Ascending aorta (tissue), 2 donors: ENCODE results near the gene HS3ST3B1. TPM values are rescaled to one million over a fixed set of nuclear protein-coding genes. Genes with fewer than 3 reads are reported as not detected.

Experiments used
- DNase-seq, 2 donors: peaks; one replicate each; pipeline ENCODE4 v3.0.0-alpha.2; 2019; ENCODE audit warnings: low spot score in 2 of 2
- H3K27ac ChIP-seq, 2 donors: fragments of 200-600 bp; sonication (generic); one replicate each; pipeline ENCODE4 v1.5.1; 2016 to 2017; ENCODE audit warnings: mild to moderate bottlenecking in 1 of 2
- H3K27me3 ChIP-seq: fragments of 200-600 bp; sonication (generic); one replicate; pipeline ENCODE4 v1.5.1; 2017
- H3K36me3 ChIP-seq, 2 donors: fragments of 200-600 bp; sonication (generic); one replicate each; pipeline ENCODE4 v1.5.1; 2016
- H3K4me1 ChIP-seq, 2 donors: fragments of 200-600 bp; sonication (generic); one replicate each; pipeline ENCODE4 v1.5.1; 2016 to 2017; ENCODE audit warnings: mild to moderate bottlenecking in 1 of 2
- H3K4me3 ChIP-seq, 2 donors: fragments of 200-600 bp; sonication (generic); one replicate each; pipeline ENCODE4 v1.5.1; 2016 to 2017; ENCODE audit warnings: mild to moderate bottlenecking in 1 of 2
- H3K9me3 ChIP-seq, 2 donors: fragments of 200-600 bp; sonication (generic); one replicate each; pipeline ENCODE4 v1.5.1; 2016
- intact Hi-C: fragments of 100-400 bp; cut with DNase I; formaldehyde crosslinking; loops from one replicate; pipeline ENCODE4 v1.15.1; 2023
- total RNA-seq: library from RNA; depleted of rRNA; stranded (reverse); fragments of >200 nt; gene quantifications from one replicate; pipeline ENCODE4 v1.1.0, GENCODE V29; 2016
- TF ChIP-seq, protein P1 (sequence below), 3 experiments: fragments of 200-600 bp in 2 of 3; fragments of 450-650 bp in 1 of 3; sonication (generic) in 2 of 3; IDR thresholded peaks; one replicate each; pipeline ENCODE4 v1.5.1; 2016 to 2019; ENCODE audit warnings: antibody characterized with exemption in 3 of 3, mild to moderate bottlenecking in 1 of 3, moderate library complexity in 1 of 3

The HS3ST3B1 gene
- total RNA-seq, 1 donor from 2014 or later, result 14.6 TPM

DNA sequence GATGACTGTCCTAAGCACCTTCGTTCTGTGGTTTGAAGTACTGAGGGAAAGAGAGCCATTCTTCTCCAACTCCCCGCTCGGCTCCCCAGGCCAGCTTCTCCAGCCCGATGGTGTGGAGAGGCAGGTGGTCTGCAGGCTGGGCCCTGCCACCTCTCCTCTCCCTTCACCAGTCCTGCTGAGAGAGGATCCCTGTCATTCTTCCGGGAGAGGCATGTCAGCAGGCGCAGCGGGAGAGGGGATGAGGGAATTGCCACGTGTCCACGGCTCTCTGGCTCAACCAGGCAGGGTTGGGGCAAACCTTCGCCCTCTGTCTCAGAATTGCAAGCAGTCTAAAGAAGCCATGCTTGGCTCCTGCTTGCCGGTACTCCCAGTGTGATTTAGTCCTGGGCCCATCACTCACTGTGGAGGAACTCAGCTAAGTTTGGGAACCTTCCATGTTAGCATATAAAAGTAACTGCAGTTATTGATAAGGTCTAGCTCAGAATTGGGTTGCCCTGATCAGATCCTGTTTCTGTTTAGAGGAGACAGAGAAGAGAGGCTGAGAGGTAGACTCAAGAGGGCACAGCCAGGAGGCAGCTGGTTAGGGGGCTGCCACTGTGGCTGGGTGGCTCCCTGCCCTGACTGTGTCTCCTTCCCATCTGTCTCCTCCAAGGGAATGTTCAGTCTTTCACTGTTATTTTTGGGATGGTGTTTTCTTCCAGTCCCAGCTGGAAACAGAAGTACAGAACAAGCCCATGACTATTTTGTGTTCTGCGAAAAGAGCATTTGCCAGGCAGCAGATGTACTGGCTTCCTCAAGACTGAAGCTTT is 17.4 kb downstream of the HS3ST3B1 start:
- Histone ChIP-seq H3K4me1 (no peaks in the 10 kb centered on the region), H3K27me3 (no peaks in the 10 kb centered on the region), H3K27ac (no peak overlapping the region), H3K4me3 (no peak overlapping the region), H3K9me3 (no peaks in the 10 kb centered on the region), H3K36me3 (no peaks in the 10 kb centered on the region)
- no peak for DNase-seq
- TF ChIP-seq, protein P1, sequence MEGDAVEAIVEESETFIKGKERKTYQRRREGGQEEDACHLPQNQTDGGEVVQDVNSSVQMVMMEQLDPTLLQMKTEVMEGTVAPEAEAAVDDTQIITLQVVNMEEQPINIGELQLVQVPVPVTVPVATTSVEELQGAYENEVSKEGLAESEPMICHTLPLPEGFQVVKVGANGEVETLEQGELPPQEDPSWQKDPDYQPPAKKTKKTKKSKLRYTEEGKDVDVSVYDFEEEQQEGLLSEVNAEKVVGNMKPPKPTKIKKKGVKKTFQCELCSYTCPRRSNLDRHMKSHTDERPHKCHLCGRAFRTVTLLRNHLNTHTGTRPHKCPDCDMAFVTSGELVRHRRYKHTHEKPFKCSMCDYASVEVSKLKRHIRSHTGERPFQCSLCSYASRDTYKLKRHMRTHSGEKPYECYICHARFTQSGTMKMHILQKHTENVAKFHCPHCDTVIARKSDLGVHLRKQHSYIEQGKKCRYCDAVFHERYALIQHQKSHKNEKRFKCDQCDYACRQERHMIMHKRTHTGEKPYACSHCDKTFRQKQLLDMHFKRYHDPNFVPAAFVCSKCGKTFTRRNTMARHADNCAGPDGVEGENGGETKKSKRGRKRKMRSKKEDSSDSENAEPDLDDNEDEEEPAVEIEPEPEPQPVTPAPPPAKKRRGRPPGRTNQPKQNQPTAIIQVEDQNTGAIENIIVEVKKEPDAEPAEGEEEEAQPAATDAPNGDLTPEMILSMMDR (IDR thresholded peaks at IDR 0.05), result no peak
- intact Hi-C loops, result no loop called here

GRCh38 chr17:14318918-14319205 is 18.0 kb downstream of the HS3ST3B1 start:
- no peak for DNase-seq
- Histone ChIP-seq H3K4me1 (no peaks in the 10 kb centered on the region), H3K4me3 (no peak overlapping the region), H3K27me3 (no peaks in the 10 kb centered on the region), H3K27ac (no peak overlapping the region), H3K36me3 (no peaks in the 10 kb centered on the region), H3K9me3 (no peaks in the 10 kb centered on the region)
- intact Hi-C loops, result no loop called here
- TF ChIP-seq, protein P1 (IDR thresholded peaks at IDR 0.05), result no peak

GRCh38 chr17:14320098-14320497 is 19.2 kb downstream of the HS3ST3B1 start:
- intact Hi-C loops, result no loop called here
- DNase-seq, result no peak
- no peaks in the 10 kb centered on the region for H3K4me1 ChIP-seq
- H3K9me3 ChIP-seq, result no peaks in the 10 kb centered on the region
- no peaks in the 10 kb centered on the region for H3K36me3 ChIP-seq
- H3K27me3 ChIP-seq, result no peaks in the 10 kb centered on the region
- no peak overlapping the region for H3K27ac ChIP-seq
- no peak overlapping the region for H3K4me3 ChIP-seq
- TF ChIP-seq, protein P1 (IDR thresholded peaks at IDR 0.05), result no peak

- Histone ChIP-seq H3K4me1 (no peaks in the 10 kb centered on the region), H3K27ac (no peak overlapping the region), H3K4me3 (no peak overlapping the region), H3K27me3 (no peaks in the 10 kb centered on the region), H3K9me3 (no peaks in the 10 kb centered on the region), H3K36me3 (no peaks in the 10 kb centered on the region)
- DNase-seq, result no peak
- intact Hi-C loops, result no loop called here
- TF ChIP-seq, protein P1 (IDR thresholded peaks at IDR 0.05), result no peak
Observed at GRCh38 chr17:14320734-14321475, 20.0 kb downstream of the HS3ST3B1 start.

DNA sequence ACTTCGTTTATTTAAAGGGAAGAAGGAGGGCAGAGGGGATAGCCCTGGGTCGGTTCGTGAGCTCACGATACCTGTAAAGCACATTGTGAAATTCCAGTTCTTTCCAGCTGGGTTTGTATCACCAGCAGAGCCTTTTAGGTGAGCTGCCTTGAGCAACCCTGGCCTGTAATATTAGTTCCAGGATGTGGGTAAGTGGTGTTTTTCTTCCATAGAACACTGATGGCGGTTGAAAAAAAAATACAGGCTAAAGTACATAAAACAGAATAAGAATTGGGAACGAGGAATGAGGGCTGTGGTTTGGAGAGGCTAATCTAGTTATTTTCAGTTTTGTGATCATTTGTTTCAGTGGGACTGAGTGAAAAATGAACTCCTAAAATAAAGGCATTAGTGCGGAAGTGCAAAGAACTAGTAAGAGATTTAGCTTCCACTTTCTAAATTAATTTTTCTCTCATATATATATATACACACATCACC is 20.6 kb downstream of the HS3ST3B1 start:
- intact Hi-C loops, result no loop called here
- no peak for DNase-seq
- Histone ChIP-seq H3K4me1 (no peaks in the 10 kb centered on the region), H3K27ac (no peak overlapping the region), H3K27me3 (no peaks in the 10 kb centered on the region), H3K4me3 (no peak overlapping the region), H3K9me3 (no peaks in the 10 kb centered on the region), H3K36me3 (no peaks in the 10 kb centered on the region)
- TF ChIP-seq, protein P1 (IDR thresholded peaks at IDR 0.05), result no peak
